A375 (cell line): Measurements from ENCODE around the gene PDSS1. TPM values are rescaled to one million over a fixed set of nuclear protein-coding genes. Genes with fewer than 3 reads are reported as not detected.

Source experiments
- small RNA-seq: library from RNA; depleted of rRNA; stranded (forward); fragments of <200 nt; gene quantifications from one replicate; pipeline ENCODE3, GENCODE V24; 2014
- total RNA-seq: library from RNA; depleted of rRNA; stranded (reverse); fragments of >200 nt; shearing (Covaris generic); gene quantifications from 2 replicates; pipeline ENCODE4 v1.2.3, GENCODE V29; 2014; rRNA removed

PDSS1 gene
- total RNA-seq, result 25.7 and 26.0 TPM in 2 replicates

GRCh38 chr10:26697163-26697921, at the start of gene PDSS1:
PDSS1 (plus strand) TSS chr10:26697701; CDS start chr10:26697712, 11 bp downstream.

Small RNAs within 50 kb of the gene (small RNA-seq; reads per million reads assigned to genes)
- gene RF00191, result not detected
- not detected for gene RNU6-946P

Other genes starting within 250 kb of the PDSS1 start
- 22.3 and 22.6 TPM in 2 replicates for gene ABI1, start 163.3 kb downstream of the PDSS1 start, total RNA-seq